ENCODE data around the gene TCP1. TPM values are rescaled to one million over a fixed set of nuclear protein-coding genes. Genes with fewer than 3 reads are reported as not detected.
A peak's percentile ranks its signal among the peaks of the same experiment; 100 is the strongest.

TCP1 gene
- total and polyA plus RNA-seq, 2 experiments from 2014 or later = 190 to 260 TPM

DNA sequence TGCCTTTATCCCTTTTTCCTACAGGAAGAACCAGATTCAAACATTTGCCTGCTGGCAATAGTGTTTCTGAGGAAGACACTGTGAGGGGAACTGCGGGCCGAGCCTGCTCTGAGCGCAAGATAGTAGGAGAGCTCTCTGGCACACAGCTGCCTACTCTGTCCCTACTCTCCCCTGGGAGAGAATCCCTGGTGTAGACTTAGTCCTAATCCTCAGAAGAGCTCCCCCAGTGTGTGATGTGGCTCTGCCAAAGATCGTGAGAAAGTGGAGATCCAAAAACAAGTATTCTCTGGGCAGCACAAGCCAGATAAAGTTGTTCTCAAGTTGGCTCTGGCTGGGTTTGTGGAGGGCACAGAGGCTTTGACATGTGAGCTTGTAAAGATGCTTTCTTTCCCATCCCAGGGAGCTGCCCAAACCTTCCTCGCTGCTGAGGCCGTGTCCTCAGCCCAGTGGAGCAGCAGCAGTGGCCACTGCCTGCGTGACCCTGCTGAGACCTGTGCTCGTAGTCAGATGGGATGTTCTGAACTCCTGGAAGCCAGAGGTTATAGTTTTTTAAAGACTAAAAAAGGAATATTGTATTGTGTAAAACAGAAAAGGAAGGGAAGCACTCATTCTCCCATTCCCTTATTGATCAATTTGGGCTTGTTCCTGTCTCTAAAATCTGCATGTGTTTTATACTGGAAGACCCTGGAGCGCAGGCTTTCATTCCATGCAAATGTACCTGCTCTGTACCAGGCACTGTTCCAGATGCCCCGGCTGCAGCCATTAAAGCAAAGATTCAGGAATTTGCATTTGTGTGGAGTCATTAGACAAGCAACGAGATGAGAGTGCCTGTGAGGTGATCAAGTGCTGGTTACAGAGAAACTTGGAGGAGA, 41.3 kb upstream of the TCP1 start:
- no peak overlapping the region for H3K4me3 ChIP-seq
- H3K9ac ChIP-seq = no peak overlapping the region
- no peaks in the 10 kb centered on the region for H3K79me2 ChIP-seq (ENCODE audit: insufficient read depth)
- no peak for TF ChIP-seq EZH2 (IDR thresholded peaks at IDR 0.05; ENCODE audit: insufficient read depth, poor library complexity, severe bottlenecking)
- TF ChIP-seq EZH2phosphoT487 (IDR thresholded peaks at IDR 0.05; ENCODE audit: insufficient read depth, low read depth) = no peak
- H3K27me3 ChIP-seq (replicated peaks; ENCODE audit: insufficient read depth) = no peaks in the 10 kb centered on the region
- no peaks in the 10 kb centered on the region for H3K36me3 ChIP-seq (ENCODE audit: low read depth)
- no peak overlapping the region for H3K27ac ChIP-seq
- no peaks in the 10 kb centered on the region for H3F3A ChIP-seq (ENCODE audit: insufficient read depth)
- WGBS, 2 experiments (ENCODE audit: low coverage in 1 of 2, low lambda C conversion rate in 2 of 2, missing lambda C conversion rate in 2 of 2) = 76 to 77% methylated on average over 11 of the region's 11 CpGs
- no peaks in the 10 kb centered on the region for H3K4me1 ChIP-seq (ENCODE audit: insufficient read depth)
- H4K20me1 ChIP-seq (ENCODE audit: insufficient read depth) = no peaks in the 10 kb centered on the region
- no peaks in the 10 kb centered on the region for H3K9me2 ChIP-seq (ENCODE audit: insufficient read depth)
- no peak for DNase-seq
- no peak overlapping the region for H2AFZ ChIP-seq
- no peaks in the 10 kb centered on the region for H3K9me3 ChIP-seq (ENCODE audit: low read depth)
- no peak overlapping the region for H3K4me2 ChIP-seq (ENCODE audit: unreplicated experiment)
- in situ Hi-C loops (cut with MboI) = no loop called here

DNA sequence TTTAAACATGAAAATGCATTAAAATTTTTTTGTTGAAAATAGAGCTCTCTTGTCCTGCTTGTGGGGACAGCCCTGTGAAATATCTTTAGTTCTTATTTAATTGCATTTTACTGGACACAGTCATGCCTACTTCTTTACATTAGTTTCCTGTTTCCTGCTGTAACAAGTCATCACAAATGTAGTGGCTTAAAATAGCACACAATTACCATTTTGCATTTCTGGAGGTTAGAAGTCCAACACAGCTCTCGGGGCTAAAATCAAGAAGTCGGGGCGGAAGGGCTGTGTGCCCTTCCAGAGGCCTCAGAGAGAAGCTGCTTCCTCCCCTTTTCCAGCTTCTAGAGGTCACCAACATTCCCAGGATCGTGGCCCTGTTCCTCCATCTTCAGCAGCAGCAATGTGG, 40.1 kb upstream of the TCP1 start:
- no peak overlapping the region for H3K27ac ChIP-seq
- no peaks in the 10 kb centered on the region for H4K20me1 ChIP-seq (ENCODE audit: insufficient read depth)
- TF ChIP-seq EZH2phosphoT487 (IDR thresholded peaks at IDR 0.05; ENCODE audit: insufficient read depth, low read depth) = no peak
- H3K4me2 ChIP-seq (ENCODE audit: unreplicated experiment) = no peak overlapping the region
- no peak overlapping the region for H2AFZ ChIP-seq
- H3K36me3 ChIP-seq (ENCODE audit: low read depth) = no peaks in the 10 kb centered on the region
- in situ Hi-C loops (cut with MboI) = no loop called here
- no peaks in the 10 kb centered on the region for H3K9me3 ChIP-seq (ENCODE audit: low read depth)
- H3F3A ChIP-seq (ENCODE audit: insufficient read depth) = no peaks in the 10 kb centered on the region
- H3K79me2 ChIP-seq (ENCODE audit: insufficient read depth) = no peaks in the 10 kb centered on the region
- H3K9ac ChIP-seq = no peak overlapping the region
- H3K4me3 ChIP-seq = no peak overlapping the region
- 82 to 86% methylated on average over 4 of the region's 4 CpGs for WGBS, 2 experiments (ENCODE audit: low coverage in 1 of 2, low lambda C conversion rate in 2 of 2, missing lambda C conversion rate in 2 of 2)
- DNase-seq = no peak
- no peaks in the 10 kb centered on the region for H3K27me3 ChIP-seq (replicated peaks; ENCODE audit: insufficient read depth)
- no peaks in the 10 kb centered on the region for H3K4me1 ChIP-seq (ENCODE audit: insufficient read depth)
- H3K9me2 ChIP-seq (ENCODE audit: insufficient read depth) = no peaks in the 10 kb centered on the region

DNA sequence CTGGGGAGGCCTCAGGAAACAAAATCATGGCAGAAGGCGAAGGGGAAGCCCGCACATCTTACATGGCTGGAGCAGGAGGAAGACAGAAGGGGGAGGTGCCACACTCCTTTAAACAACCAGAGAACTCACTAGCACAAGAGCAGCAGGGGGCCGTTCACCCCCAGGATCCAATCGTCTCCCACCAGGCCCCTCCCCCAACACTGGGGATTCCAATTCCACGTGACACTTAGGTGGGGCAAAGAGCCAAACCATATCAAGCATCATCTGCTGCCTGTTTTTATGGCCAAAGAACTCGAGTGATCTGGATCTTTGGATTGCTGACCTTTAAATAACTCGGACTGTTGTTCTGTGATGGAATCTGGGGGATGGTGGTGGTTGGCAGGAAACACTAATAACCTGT, 38.7 kb upstream of the TCP1 start:
- TF ChIP-seq EZH2 (IDR thresholded peaks at IDR 0.05; ENCODE audit: insufficient read depth, poor library complexity, severe bottlenecking) = no peak
- TF ChIP-seq EZH2phosphoT487 (IDR thresholded peaks at IDR 0.05; ENCODE audit: insufficient read depth, low read depth) = no peak
- Histone ChIP-seq H2AFZ (no peak overlapping the region), H3K9me2 (ENCODE audit: insufficient read depth) (no peaks in the 10 kb centered on the region), H4K20me1 (ENCODE audit: insufficient read depth) (no peaks in the 10 kb centered on the region), H3K27ac (no peak overlapping the region), H3K9me3 (ENCODE audit: low read depth) (no peaks in the 10 kb centered on the region), H3K79me2 (ENCODE audit: insufficient read depth) (no peaks in the 10 kb centered on the region), H3K4me3 (no peak overlapping the region), H3K36me3 (ENCODE audit: low read depth) (no peaks in the 10 kb centered on the region), H3K4me1 (ENCODE audit: insufficient read depth) (no peaks in the 10 kb centered on the region), H3K27me3 (replicated peaks; ENCODE audit: insufficient read depth) (no peaks in the 10 kb centered on the region), H3K4me2 (ENCODE audit: unreplicated experiment) (no peak overlapping the region), H3F3A (ENCODE audit: insufficient read depth) (no peaks in the 10 kb centered on the region), H3K9ac (no peak overlapping the region)
- 43 to 45% methylated on average over 7 of the region's 7 CpGs for WGBS, 2 experiments (ENCODE audit: low coverage in 1 of 2, low lambda C conversion rate in 2 of 2, missing lambda C conversion rate in 2 of 2)
- in situ Hi-C loops (cut with MboI) = no loop called here
- DNase-seq = peak; percentile 14

DNA sequence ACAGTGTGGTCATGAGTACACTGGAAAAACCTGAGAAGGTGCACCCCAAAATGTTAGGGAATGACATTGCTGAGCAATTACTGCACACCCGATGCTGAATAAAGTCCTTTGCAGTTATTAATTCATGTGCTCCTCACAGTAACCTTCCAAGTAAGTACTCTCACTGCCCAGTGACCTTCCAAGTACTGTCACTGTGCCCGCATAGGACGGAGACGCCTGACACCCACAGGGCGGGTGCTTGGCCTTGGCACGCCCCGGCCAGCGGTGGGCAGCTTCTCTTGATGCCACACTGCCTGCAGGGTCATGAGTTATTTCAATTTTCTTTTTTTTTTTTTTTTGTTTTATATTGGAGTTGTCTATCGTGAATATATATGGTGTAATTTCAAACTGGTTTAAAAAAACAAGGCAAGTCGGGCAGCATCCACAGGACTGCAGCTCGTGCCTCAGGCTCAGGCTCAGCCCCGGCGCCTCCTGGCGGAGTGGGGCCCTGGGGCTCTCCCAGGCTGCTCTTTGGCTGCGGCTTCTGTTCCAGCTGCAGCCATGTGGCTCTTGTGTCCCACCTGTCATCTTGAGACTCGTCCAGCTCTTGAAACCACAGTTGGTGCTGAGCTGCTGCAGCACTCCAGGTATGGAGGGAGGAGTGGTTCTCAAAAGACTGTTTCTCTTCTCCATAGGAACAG, 37.7 kb upstream of the TCP1 start:
- Histone ChIP-seq H3K9me3 (ENCODE audit: low read depth) (no peaks in the 10 kb centered on the region), H3K9ac (no peak overlapping the region), H3K79me2 (ENCODE audit: insufficient read depth) (no peaks in the 10 kb centered on the region), H3K36me3 (ENCODE audit: low read depth) (no peaks in the 10 kb centered on the region), H3F3A (ENCODE audit: insufficient read depth) (no peaks in the 10 kb centered on the region), H3K27me3 (replicated peaks; ENCODE audit: insufficient read depth) (no peaks in the 10 kb centered on the region), H3K4me2 (ENCODE audit: unreplicated experiment) (no peak overlapping the region), H3K27ac (no peak overlapping the region), H4K20me1 (ENCODE audit: insufficient read depth) (no peaks in the 10 kb centered on the region), H3K4me3 (no peak overlapping the region), H2AFZ (no peak overlapping the region), H3K9me2 (ENCODE audit: insufficient read depth) (no peaks in the 10 kb centered on the region), H3K4me1 (ENCODE audit: insufficient read depth) (no peaks in the 10 kb centered on the region)
- in situ Hi-C loops (cut with MboI) = no loop called here
- no peak for TF ChIP-seq EZH2phosphoT487 (IDR thresholded peaks at IDR 0.05; ENCODE audit: insufficient read depth, low read depth)
- no peak for TF ChIP-seq EZH2 (IDR thresholded peaks at IDR 0.05; ENCODE audit: insufficient read depth, poor library complexity, severe bottlenecking)
- WGBS, 2 experiments (ENCODE audit: low coverage in 1 of 2, low lambda C conversion rate in 2 of 2, missing lambda C conversion rate in 2 of 2) = 89 to 90% methylated on average over 16 of the region's 16 CpGs
- DNase-seq = no peak

All from GM23248 (cell line).